GM19239 (cell line): ENCODE measurements around the gene CKLF.
"Not testable (repeated sequence)": the region's sequence is repeated elsewhere in the genome, so short reads cannot be mapped to it uniquely, and the experiment has no call there.

Experiments
- DNase-seq: peaks from one replicate; pipeline ENCODE4 v3.0.0; 2011; ENCODE audit warnings: low spot score; ENCODE audit not compliant: insufficient read length
- FAIRE-seq: peaks from 2 replicates; lab custom pipeline; 2011; peaks lifted over from hg19 to GRCh38; lab: Jason Lieb, UNC

CKLF gene

GRCh38 chr16:66562986-66563385, 10.6 kb downstream of the CKLF start:
- FAIRE-seq (no peak), DNase-seq (no peak)

- DNase-seq (no peak), FAIRE-seq (no peak)
Measured at GRCh38 chr16:66563574-66564334, 11.4 kb downstream of the CKLF start.

GRCh38 chr16:66566051-66566901, 13.9 kb downstream of the CKLF start, which contains the start of gene CMTM1:
Gene CMTM1, plus strand, starts transcription at chr16:66566439. Its CDS starts 75 bp downstream, at chr16:66566514.
- FAIRE-seq (no peak), DNase-seq (no peak)

DNA sequence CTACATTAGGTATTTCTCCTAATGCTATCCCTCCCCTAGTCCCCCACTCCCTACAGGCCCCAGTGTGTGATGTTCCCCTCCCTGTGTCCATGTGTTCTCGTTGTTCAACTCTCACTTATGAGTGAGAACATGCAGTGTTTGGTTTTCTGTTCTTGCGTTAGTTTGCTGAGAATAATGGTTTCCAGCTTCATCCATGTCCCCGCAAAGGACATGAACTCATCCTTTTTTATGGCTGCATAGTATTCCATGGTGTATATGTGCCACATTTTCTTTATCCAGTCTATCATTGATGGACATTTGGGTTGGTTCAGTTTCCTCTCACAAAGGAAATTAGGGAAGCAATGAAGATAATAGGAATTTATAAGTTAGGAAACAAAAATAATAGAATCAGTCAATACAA, 14.9 kb downstream of the CKLF start:
- not testable (repeated sequence) for FAIRE-seq

GRCh38 chr16:66568355-66568754, 16.0 kb downstream of the CKLF start:
- no peak for FAIRE-seq

More for the DNA sequence above, 14.9 kb downstream of the CKLF start:
- DNase-seq, result not testable (repeated sequence)

GRCh38 chr16:66569131-66569530, 16.8 kb downstream of the CKLF start:
- FAIRE-seq (no peak), DNase-seq (no peak)

More at GRCh38 chr16:66568355-66568754, 16.0 kb downstream of the CKLF start:
- no peak for DNase-seq

- FAIRE-seq, result no peak
- no peak for DNase-seq
Measured at GRCh38 chr16:66569827-66570405, 17.5 kb downstream of the CKLF start.

- DNase-seq (no peak), FAIRE-seq (no peak)
Measured at GRCh38 chr16:66572356-66572755, 20.0 kb downstream of the CKLF start.

- FAIRE-seq, result no peak
- DNase-seq, result no peak
Measured at GRCh38 chr16:66574081-66574480, 21.7 kb downstream of the CKLF start.

DNA sequence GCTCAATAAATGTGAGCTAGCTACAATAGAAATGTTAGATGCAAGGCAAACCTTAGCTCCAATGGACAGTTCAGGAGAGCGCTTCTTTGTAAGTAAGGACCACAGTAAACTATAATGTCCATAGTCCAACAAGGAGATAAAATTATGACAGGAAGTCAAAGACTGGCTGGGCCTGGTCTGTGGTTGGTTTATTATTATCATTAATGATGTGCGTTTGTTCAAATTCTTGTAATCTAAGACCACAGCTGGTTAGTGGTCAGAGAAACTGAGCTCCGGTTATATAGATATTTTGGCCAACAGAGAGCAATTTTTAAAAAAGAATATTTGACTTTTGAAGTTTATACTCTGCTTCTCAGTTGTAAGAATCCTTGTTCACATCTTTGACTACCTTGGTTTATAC, 22.2 kb downstream of the CKLF start:
- FAIRE-seq (no peak), DNase-seq (no peak)

GRCh38 chr16:66575060-66575459, 22.7 kb downstream of the CKLF start:
- FAIRE-seq, result no peak
- DNase-seq, result no peak

GRCh38 chr16:66576296-66576695, 23.9 kb downstream of the CKLF start:
- DNase-seq (no peak), FAIRE-seq (no peak)

- FAIRE-seq (no peak), DNase-seq (no peak)
Measured at GRCh38 chr16:66578651-66579531, 26.5 kb downstream of the CKLF start, which contains the start of gene CMTM2. Gene CMTM2, plus strand, starts transcription at chr16:66579463. Its CDS starts 145 bp downstream, at chr16:66579608.

DNA sequence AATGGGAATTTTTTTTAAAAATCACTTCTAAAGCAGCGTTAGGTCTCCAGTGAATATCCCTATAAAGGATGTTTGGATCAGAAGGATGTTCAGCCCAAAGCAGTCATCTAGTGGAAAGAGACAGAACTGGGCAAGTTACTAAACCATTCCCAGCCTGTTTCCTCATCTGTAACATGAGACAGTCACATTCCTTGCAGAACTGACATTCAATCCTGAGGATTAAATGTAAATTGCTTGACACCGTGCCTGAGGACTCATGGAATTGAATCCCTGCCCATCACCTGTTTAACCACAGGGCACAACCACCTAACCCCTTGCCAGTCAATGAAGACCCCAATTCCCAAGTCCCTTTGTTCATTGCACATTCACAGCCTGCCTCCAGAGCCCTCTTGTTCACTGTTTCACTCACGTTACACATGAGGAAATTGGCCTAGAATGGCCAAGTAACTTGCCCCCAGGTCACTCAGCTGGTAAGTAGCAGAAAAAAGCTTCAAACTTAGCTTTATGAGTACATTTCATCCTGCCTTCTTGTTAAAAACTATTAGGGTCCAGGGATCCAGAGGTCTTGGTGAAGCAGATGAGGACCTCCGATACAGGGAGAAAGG, 28.3 kb downstream of the CKLF start:
- DNase-seq (no peak), FAIRE-seq (no peak)

DNA sequence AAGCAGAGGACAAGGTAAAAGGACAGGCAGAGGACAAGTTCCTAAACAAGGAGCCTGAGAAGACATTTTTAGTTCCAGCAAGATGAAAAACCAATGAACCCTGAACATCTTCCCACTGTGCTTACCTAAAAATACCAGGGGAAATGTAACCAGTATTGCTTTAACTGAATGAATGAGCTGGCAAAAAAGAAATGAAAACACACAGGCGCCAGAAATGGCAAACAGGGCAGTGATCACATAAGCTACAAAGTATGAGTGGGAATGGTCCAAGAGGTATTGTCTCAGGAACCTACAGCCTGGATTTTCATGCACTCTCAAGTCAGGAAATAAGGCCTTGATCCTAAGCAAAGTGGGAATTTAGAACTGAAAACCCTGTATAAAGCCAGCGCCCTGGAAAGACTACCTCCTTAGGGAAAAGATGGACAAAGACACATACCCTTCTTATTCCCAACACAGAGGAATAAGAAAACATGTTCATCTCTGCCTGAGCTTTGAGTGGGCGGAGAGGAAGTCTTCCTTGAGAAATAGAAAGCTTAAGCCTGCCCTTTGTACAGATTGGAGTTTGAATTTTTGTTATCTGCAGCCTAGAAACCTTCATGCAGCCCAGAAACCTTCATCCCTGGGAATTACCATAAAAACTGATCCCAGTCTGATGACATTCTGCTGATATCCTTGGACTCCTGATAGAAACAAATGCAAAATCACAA, 29.0 kb downstream of the CKLF start:
- no peak for DNase-seq
- no peak for FAIRE-seq

- FAIRE-seq (no peak), DNase-seq (no peak)
Measured at GRCh38 chr16:66585481-66586239, 33.3 kb downstream of the CKLF start.

DNA sequence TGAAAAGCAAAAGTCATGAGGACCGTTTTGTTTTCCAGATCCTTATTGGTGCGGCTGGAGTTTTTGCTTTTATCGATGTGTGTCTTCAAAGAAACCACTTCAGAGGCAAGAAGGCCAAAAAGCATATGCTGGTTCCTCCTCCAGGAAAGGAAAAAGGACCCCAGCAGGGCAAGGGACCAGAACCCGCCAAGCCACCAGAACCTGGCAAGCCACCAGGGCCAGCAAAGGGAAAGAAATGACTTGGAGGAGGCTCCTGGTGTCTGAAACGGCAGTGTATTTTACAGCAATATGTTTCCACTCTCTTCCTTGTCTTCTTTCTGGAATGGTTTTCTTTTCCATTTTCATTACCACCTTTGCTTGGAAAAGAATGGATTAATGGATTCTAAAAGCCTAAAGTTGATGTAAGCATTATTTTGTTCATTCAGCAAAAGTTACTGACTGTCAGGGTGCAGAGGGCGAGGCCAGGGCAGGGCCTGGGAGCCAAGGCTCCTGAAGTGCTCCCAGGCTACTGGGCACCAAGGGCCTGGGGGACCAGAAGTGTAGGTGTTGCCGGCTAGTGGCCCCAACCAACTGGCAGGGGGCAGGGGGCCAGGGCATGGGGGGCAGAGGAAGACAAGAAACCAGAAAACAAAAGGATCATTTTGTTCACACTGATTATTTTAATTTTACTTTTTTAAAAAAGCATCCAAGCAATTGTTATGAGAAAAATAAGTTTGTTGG, 35.7 kb downstream of the CKLF start:
- DNase-seq (no peak), FAIRE-seq (no peak)
